Thyroid gland (tissue), 4 donors: Measurements from ENCODE around the gene STIL. TPM values are rescaled to one million over a fixed set of nuclear protein-coding genes. Genes with fewer than 3 reads are reported as not detected.

Experiments
- DNase-seq, 2 donors: peaks; one replicate each; pipeline ENCODE4 v3.0.0-alpha.2; 2019
- H3K27ac ChIP-seq, 3 donors: fragments of 200-600 bp; sonication (generic); 1 replicate in 2 of 3; 2 replicates in 1 of 3; pipeline ENCODE4 v1.5.1; 2016 to 2019; ENCODE audit warnings: mild to moderate bottlenecking in 1 of 3, moderate library complexity in 1 of 3
- H3K27me3 ChIP-seq: fragments of 200-600 bp; sonication (generic); one replicate; pipeline ENCODE4 v1.5.1; 2019
- H3K36me3 ChIP-seq, 2 donors: fragments of 200-600 bp; sonication (generic); one replicate each; pipeline ENCODE4 v1.5.1; 2016 to 2019
- H3K4me1 ChIP-seq, 2 donors: fragments of 200-600 bp; sonication (generic); one replicate each; pipeline ENCODE4 v1.5.1; 2017 to 2019
- H3K4me3 ChIP-seq, 3 donors: fragments of 200-600 bp; sonication (generic); replicated peaks in 1 of 3; 1 replicate in 2 of 3; 2 replicates in 1 of 3; pipeline ENCODE4 v1.5.1; 2016; ENCODE audit warnings: mild to moderate bottlenecking in 1 of 3
- H3K9me3 ChIP-seq: fragments of 200-600 bp; sonication (generic); one replicate; pipeline ENCODE4 v1.5.1; 2017
- POLR2A ChIP-seq, 2 donors: fragments of 450-650 bp; IDR thresholded peaks; one replicate each; pipeline ENCODE4 v1.6.1; 2017; ENCODE audit warnings: antibody characterized with exemption in 2 of 2, mild to moderate bottlenecking in 2 of 2, moderate library complexity in 1 of 2
- WGBS, 2 donors: methylation state at CpG; one replicate each; pipeline ENCODE4 v1.1.5; 2017; 5-methylcytosine and 5-hydroxymethylcytosine counted together
- intact Hi-C: fragments of 100-400 bp; cut with DNase I; formaldehyde crosslinking; loops from one replicate; pipeline ENCODE4 v1.15.1; 2023
- total RNA-seq, 4 donors: library from RNA; depleted of rRNA; stranded (reverse); fragments of >200 nt; gene quantifications; one replicate each; pipeline ENCODE4 v1.2.3, GENCODE V29; 2016
- TF ChIP-seq, protein P1 (sequence below), 6 experiments: fragments of 200-600 bp in 3 of 6; fragments of 450-650 bp in 3 of 6; sonication (generic) in 3 of 6; IDR thresholded peaks; one replicate each; pipeline ENCODE4 v1.5.1; 2016 to 2019; ENCODE audit warnings: antibody characterized with exemption in 6 of 6, mild to moderate bottlenecking in 2 of 6, inconsistent platforms in 1 of 6, moderate library complexity in 1 of 6

Gene STIL
- total RNA-seq, 4 donors from 2014 or later = 0.93 to 2.5 (median 1.6) TPM

DNA sequence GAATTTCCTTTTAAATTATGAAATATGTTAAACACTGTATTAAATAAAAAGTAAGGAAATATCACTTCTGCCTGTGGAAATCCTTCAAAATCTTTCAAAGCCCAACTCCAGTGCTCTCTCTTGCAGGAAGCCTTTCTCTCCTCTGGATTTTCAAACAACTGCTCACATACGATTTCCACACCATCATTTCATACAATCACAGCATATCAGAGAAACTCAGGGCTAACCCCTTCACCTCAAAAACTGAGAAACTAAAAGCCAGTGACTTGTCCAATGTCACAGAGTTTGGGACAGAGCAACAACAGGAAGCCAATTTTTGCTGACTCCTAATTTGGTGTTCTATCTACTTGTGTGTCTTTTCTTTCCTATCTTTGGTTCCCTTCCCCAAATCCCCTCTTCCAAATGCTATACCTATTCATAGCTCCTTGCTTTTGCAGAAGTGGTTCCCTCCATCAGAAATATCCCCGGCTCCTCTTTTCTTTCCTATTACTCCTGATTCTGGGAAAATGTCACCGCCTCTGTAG lies 69.5 kb downstream of the STIL start:
- H3K4me1 ChIP-seq = no peaks in the 10 kb centered on the region
- H3K4me3 ChIP-seq = no peak overlapping the region
- TF ChIP-seq, protein P1, sequence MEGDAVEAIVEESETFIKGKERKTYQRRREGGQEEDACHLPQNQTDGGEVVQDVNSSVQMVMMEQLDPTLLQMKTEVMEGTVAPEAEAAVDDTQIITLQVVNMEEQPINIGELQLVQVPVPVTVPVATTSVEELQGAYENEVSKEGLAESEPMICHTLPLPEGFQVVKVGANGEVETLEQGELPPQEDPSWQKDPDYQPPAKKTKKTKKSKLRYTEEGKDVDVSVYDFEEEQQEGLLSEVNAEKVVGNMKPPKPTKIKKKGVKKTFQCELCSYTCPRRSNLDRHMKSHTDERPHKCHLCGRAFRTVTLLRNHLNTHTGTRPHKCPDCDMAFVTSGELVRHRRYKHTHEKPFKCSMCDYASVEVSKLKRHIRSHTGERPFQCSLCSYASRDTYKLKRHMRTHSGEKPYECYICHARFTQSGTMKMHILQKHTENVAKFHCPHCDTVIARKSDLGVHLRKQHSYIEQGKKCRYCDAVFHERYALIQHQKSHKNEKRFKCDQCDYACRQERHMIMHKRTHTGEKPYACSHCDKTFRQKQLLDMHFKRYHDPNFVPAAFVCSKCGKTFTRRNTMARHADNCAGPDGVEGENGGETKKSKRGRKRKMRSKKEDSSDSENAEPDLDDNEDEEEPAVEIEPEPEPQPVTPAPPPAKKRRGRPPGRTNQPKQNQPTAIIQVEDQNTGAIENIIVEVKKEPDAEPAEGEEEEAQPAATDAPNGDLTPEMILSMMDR (IDR thresholded peaks at IDR 0.05) = no peak
- TF ChIP-seq POLR2A (IDR thresholded peaks at IDR 0.05) = no peak
- H3K27me3 ChIP-seq = no peaks in the 10 kb centered on the region
- H3K36me3 ChIP-seq = no peaks in the 10 kb centered on the region
- no peaks in the 10 kb centered on the region for H3K9me3 ChIP-seq
- intact Hi-C loops = no loop called here
- WGBS, 2 donors = 66 to 79% methylated on average over 3 of the region's 3 CpGs
- no peak overlapping the region for H3K27ac ChIP-seq
- no peak for DNase-seq

DNA sequence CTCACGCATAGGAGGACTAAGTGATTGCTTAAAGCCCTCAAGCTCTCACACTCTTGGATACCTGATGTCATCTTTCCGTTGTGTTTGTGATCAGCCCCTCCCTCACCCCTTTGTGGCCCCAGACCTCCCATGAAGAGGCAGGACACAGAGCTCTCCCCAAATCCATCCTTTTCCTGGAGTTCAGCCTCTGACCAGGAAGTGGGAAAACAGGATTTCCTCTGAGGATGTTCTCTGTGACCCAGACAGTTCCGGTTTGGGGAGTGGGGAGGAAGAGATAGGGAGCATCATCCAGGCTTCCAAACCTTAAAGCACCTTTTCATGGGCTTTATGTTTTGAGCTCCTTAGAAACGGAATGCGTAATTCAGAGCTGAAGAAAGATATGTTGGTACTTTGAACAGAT lies 70.0 kb downstream of the STIL start:
- Histone ChIP-seq H3K4me1 (no peaks in the 10 kb centered on the region), H3K27ac (no peak overlapping the region), H3K4me3 (no peak overlapping the region), H3K9me3 (no peaks in the 10 kb centered on the region), H3K36me3 (no peaks in the 10 kb centered on the region), H3K27me3 (no peaks in the 10 kb centered on the region)
- TF ChIP-seq, protein P1 (IDR thresholded peaks at IDR 0.05) = no peak
- TF ChIP-seq POLR2A (IDR thresholded peaks at IDR 0.05) = no peak
- DNase-seq = no peak
- intact Hi-C loops = no loop called here
- 56 to 65% methylated on average over 5 of the region's 5 CpGs for WGBS, 2 donors

DNA sequence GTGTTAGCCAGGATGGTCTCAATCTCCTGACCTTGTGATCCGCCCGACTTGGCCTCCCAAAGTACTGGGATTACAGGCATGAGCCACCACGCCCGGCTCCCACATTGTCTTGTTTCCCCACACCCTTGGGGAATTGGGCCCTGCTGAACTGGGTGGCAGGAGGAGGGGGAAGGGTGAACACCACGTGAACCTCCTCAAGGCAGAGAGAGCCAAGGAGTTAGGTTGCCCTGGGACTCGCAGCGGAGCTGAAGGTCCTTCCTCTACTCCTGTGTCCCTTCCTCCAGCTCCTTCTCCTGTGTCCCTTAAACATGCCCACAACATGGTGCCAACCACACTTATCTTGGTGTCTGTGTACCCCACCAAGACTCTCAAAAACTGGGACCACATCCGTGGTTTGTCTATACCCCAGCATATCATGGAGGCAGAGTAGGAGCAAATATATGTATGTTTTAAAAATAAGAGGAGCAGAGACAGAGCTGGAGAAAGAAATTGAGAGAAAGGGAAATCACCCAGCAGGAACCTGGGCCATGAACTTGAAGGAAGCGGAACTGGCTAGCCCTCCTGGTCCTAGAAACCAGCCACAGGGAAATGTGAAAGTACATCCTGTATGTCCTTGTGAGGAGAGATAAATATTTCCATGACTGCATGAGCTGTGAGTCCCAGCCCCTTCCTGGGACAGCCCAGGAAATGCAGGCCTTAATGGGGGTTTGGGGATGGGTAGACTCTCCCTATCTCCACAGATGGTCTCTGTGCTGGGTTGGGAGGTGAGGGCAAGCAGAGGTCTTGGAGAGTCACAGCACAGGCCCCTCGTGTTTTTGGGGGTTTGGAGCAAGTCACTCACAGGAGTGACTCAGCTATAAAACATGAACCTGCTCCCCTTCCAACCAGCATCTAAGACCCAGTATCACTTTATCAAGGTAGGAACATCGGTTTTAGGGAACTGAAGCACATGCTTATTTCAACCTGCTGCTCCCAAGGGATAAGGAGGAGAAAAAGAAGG lies 72.5 kb downstream of the STIL start:
- 66 to 72% methylated on average over 10 to 11 of the region's 11 CpGs for WGBS, 2 donors
- H3K9me3 ChIP-seq = no peaks in the 10 kb centered on the region
- no peak overlapping the region for H3K4me3 ChIP-seq
- TF ChIP-seq POLR2A (IDR thresholded peaks at IDR 0.05) = no peak
- TF ChIP-seq, protein P1 (IDR thresholded peaks at IDR 0.05) = no peak
- no peak for DNase-seq
- no peak overlapping the region for H3K27ac ChIP-seq
- no peaks in the 10 kb centered on the region for H3K36me3 ChIP-seq
- intact Hi-C loops = no loop called here
- no peaks in the 10 kb centered on the region for H3K27me3 ChIP-seq
- H3K4me1 ChIP-seq = no peaks in the 10 kb centered on the region

DNA sequence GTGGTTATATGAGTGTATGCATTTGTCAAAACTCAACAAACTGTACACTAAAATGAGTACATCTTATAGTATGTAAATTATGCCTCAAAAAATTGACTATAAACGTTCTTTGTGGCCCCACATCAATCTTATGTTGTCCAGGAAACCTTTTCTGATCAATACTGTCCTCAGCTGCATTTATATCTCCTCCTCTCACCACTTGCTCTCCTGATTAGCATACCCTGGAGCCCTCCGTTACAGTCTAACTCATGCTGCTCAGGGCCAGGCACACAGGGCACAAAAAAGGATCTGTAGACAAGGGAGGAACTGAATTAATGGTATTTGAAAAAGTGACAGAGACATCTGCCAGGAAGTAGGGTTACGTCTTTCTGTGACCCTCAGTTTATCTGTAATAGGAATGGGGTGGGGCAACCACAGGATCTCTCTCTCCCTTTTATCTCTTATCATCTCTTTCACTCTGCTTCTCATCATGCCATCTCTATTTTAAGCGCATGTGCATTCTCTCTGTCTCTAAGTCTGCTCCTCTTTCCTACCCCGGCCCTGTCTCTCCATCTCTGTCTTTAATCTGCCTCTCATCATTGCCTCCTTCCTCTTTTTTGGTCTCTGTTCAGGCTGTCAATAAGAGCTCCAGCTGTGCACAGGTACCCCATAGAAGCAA lies 74.9 kb downstream of the STIL start:
- no peak overlapping the region for H3K4me3 ChIP-seq
- intact Hi-C loops = no loop called here
- TF ChIP-seq, protein P1 (IDR thresholded peaks at IDR 0.05) = no peak
- no peak for TF ChIP-seq POLR2A (IDR thresholded peaks at IDR 0.05)
- H3K36me3 ChIP-seq = no peaks in the 10 kb centered on the region
- DNase-seq = no peak
- WGBS, 2 donors = 74 to 79% methylated on average over 5 of the region's 5 CpGs
- H3K27ac ChIP-seq = no peak overlapping the region
- no peaks in the 10 kb centered on the region for H3K4me1 ChIP-seq
- no peaks in the 10 kb centered on the region for H3K27me3 ChIP-seq
- no peaks in the 10 kb centered on the region for H3K9me3 ChIP-seq
